PC-9 (cell line): Measurements from ENCODE around the gene LARGE1. TPM values are rescaled to one million over a fixed set of nuclear protein-coding genes. Genes with fewer than 3 reads are reported as not detected.

Experiments
- BruUV-seq: library from RNA; stranded (reverse); fragments of 400-500 nt; replicated peaks from 2 replicates; lab custom pipeline; 2021; lab: Mats Ljungman, UMichigan
- CTCF ChIA-PET: fragments of 300-600 bp; sonication (Branson Sonifier 250); formaldehyde crosslinking; loops from one replicate; lab custom pipeline; 2022; ENCODE audit warnings: antibody characterized with exemption; lab: Charles Lee
- POLR2A ChIA-PET: fragments of 300-600 bp; sonication (Branson Sonifier 250); formaldehyde crosslinking; loops from one replicate; lab custom pipeline; 2022; ENCODE audit warnings: antibody characterized with exemption; ENCODE audit not compliant: unreplicated experiment; lab: Charles Lee
- DNase-seq, 2 experiments: peaks; one replicate each; pipeline versions ENCODE4 v3.0.0 to v3.0.0-alpha.2; 2015 to 2022; ENCODE audit warnings: mixed read lengths in 1 of 2
- H2AFZ ChIP-seq: fragments of 200-600 bp; sonication (generic); 2 replicates; pipeline ENCODE4 v1.8.1; 2017; ENCODE audit warnings: antibody characterized with exemption
- H3F3A ChIP-seq: fragments of 200-600 bp; sonication (generic); 2 replicates; pipeline ENCODE4 v1.8.1; 2017; ENCODE audit warnings: antibody characterized with exemption, mild to moderate bottlenecking, low read depth; ENCODE audit not compliant: insufficient read depth
- H3K27ac ChIP-seq: fragments of 200-600 bp; sonication (generic); 2 replicates; pipeline ENCODE4 v1.6.1; 2016; ENCODE audit warnings: mixed run types
- H3K27me3 ChIP-seq: fragments of 200-600 bp; sonication (generic); 2 replicates; pipeline ENCODE4 v1.6.1; 2016; ENCODE audit warnings: low read depth, mixed run types; ENCODE audit not compliant: insufficient read depth
- H3K36me3 ChIP-seq: fragments of 200-600 bp; sonication (generic); 2 replicates; pipeline ENCODE4 v1.6.1; 2016; ENCODE audit warnings: low read depth, mixed run types
- H3K4me1 ChIP-seq: fragments of 200-600 bp; sonication (generic); replicated peaks from 2 replicates; pipeline ENCODE4 v1.6.1; 2016; ENCODE audit warnings: mixed run types; ENCODE audit not compliant: insufficient read depth
- H3K4me2 ChIP-seq: fragments of 200-600 bp; sonication (generic); 2 replicates; pipeline ENCODE4 v1.6.1; 2017; ENCODE audit warnings: mixed run types
- H3K4me3 ChIP-seq: fragments of 200-600 bp; sonication (generic); 2 replicates; pipeline ENCODE4 v1.6.1; 2016; ENCODE audit warnings: mixed run types
- H3K79me2 ChIP-seq: fragments of 200-600 bp; sonication (generic); 2 replicates; pipeline ENCODE4 v1.6.1; 2017; ENCODE audit warnings: low read depth, mixed run types
- H3K9me2 ChIP-seq: fragments of 200-600 bp; sonication (generic); 2 replicates; pipeline ENCODE4 v1.8.1; 2017; ENCODE audit warnings: mild to moderate bottlenecking; ENCODE audit not compliant: insufficient read depth
- H3K9me3 ChIP-seq: fragments of 200-600 bp; sonication (generic); 2 replicates; pipeline ENCODE4 v1.8.1; 2016; ENCODE audit warnings: low read depth; ENCODE audit not compliant: insufficient read depth
- H4K20me1 ChIP-seq: fragments of 200-600 bp; sonication (generic); 2 replicates; pipeline ENCODE4 v1.8.1; 2017; ENCODE audit not compliant: insufficient read depth
- EZH2 ChIP-seq: fragments of 200-600 bp; sonication (generic); IDR thresholded peaks from 2 replicates; pipeline ENCODE4 v1.8.0; 2017; ENCODE audit warnings: antibody characterized with exemption, low read depth
- intact Hi-C: fragments of 100-400 bp; cut with micrococcal nuclease; formaldehyde crosslinking; loops from one replicate; pipeline ENCODE4 v1.10.0; 2022; ENCODE audit not compliant: unreplicated experiment
- total RNA-seq: library from RNA; stranded (reverse); gene quantifications from 2 replicates; pipeline ENCODE4 v1.2.3, GENCODE V29; 2021
- TF ChIP-seq, protein P1 (sequence below): fragments of 200-600 bp; sonication (generic); conservative IDR thresholded peaks from 2 replicates; pipeline ENCODE4 v1.6.1; 2017; ENCODE audit warnings: mixed run types, antibody characterized with exemption, mild to moderate bottlenecking, moderate library complexity

LARGE1 gene
- total RNA-seq, 1 experiment from 2014 or later: 12.5 TPM

DNA sequence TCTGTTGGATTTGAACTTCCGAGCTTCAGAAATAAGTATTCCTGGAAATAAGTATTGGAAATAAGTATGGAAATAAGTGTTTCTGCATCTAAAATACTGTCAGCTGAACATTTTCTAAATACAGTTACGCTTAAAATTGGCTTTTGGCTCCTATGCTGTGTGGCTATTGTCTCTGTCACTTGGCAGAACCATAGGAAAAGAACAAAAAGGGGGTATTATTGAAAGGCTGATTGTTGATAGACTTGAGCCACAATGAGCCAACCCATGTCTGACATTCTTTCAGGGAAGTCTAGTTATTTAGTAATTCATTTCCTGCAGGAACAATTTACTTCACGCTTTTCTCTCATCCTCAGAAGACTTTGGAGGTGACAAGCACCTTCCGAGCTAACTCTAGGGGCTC is 32.5 kb upstream of the LARGE1 start:
- Histone ChIP-seq H4K20me1 (no peaks in the 10 kb centered on the region), H2AFZ (no peak overlapping the region), H3K27me3 (peaks cover 32% of the 10 kb centered on the region; the same call in 1 of the 2 replicates), H3K4me2 (no peak overlapping the region), H3K9me3 (no peaks in the 10 kb centered on the region), H3K4me3 (no peak overlapping the region), H3K79me2 (no peaks in the 10 kb centered on the region), H3K36me3 (no peaks in the 10 kb centered on the region), H3K27ac (no peak overlapping the region), H3K9me2 (no peaks in the 10 kb centered on the region), H3F3A (no peaks in the 10 kb centered on the region), H3K4me1 (no peaks in the 10 kb centered on the region)
- no peak for DNase-seq
- TF ChIP-seq EZH2: no peak
- TF ChIP-seq, protein P1, sequence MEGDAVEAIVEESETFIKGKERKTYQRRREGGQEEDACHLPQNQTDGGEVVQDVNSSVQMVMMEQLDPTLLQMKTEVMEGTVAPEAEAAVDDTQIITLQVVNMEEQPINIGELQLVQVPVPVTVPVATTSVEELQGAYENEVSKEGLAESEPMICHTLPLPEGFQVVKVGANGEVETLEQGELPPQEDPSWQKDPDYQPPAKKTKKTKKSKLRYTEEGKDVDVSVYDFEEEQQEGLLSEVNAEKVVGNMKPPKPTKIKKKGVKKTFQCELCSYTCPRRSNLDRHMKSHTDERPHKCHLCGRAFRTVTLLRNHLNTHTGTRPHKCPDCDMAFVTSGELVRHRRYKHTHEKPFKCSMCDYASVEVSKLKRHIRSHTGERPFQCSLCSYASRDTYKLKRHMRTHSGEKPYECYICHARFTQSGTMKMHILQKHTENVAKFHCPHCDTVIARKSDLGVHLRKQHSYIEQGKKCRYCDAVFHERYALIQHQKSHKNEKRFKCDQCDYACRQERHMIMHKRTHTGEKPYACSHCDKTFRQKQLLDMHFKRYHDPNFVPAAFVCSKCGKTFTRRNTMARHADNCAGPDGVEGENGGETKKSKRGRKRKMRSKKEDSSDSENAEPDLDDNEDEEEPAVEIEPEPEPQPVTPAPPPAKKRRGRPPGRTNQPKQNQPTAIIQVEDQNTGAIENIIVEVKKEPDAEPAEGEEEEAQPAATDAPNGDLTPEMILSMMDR: no peak
- intact Hi-C loops: no loop called here
- ChIA-PET CTCF (no interaction called here), POLR2A (interaction anchor here (0.6 kb wide), 1 partner anchor 17 kb away, joined by 3 read pairs; no protein-coding TSS in a partner anchor)
- no TSS peak for BruUV-seq

DNA sequence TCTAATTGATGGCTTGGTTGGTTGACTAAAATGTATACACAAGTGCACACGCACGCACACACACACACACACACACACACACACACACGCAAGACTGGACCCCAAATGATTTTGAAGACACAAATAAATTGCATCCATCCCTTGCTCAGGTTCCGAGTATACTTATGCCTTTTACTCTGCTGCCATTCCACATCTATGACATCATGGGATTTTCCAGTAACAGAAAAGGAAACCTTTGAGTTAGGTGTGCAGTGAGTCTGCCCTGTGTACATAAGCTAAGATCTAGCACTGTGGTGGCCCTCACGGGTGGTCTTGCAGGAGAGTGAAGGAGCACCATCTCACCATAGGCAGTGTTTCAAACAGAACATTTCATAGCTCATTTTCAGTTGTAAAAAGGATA is 20.5 kb upstream of the LARGE1 start:
- CTCF ChIA-PET: no interaction called here
- no TSS peak for BruUV-seq
- no peak overlapping the region for H3K4me2 ChIP-seq

DNA sequence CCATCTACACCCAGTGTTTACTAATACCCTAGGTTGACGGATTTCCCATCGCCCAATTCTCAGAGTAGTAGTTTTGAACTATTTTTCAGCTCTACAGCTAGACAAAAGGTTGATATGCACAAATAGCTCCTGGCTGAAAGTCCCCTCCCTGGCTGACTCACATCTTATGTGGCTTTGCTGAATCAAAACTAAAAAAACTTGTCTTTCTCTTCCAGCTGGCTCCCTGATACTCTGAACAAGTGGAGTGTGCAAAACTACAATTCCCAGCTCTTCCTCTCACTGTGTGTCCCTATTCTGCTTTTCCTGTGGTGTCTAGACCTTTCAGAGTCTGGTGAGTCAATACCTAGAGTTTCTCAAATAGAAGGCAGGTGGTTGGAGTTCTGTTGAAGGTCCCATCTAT is 12.7 kb upstream of the LARGE1 start:
- BruUV-seq: no TSS peak
- POLR2A ChIA-PET: no interaction called here
- CTCF ChIA-PET: no interaction called here

More for the DNA sequence above, 20.5 kb upstream of the LARGE1 start:
- H3K27ac ChIP-seq: no peak overlapping the region
- H3K9me3 ChIP-seq: 0 out of 2 replicates have a peak, but pooled peaks cover 4% of the 10 kb centered on the region
- intact Hi-C loops: no loop called here
- H3K9me2 ChIP-seq: no peaks in the 10 kb centered on the region
- DNase-seq: no peak
- no peak overlapping the region for H3K4me3 ChIP-seq
- H3F3A ChIP-seq: no peaks in the 10 kb centered on the region
- TF ChIP-seq EZH2: no peak
- H3K36me3 ChIP-seq: no peaks in the 10 kb centered on the region
- no peaks in the 10 kb centered on the region for H3K4me1 ChIP-seq
- no peak overlapping the region for H2AFZ ChIP-seq
- no peaks in the 10 kb centered on the region for H3K79me2 ChIP-seq
- POLR2A ChIA-PET: no interaction called here
- H3K27me3 ChIP-seq: peaks cover 30% of the 10 kb centered on the region
- H4K20me1 ChIP-seq: no peaks in the 10 kb centered on the region

More for the DNA sequence above, 12.7 kb upstream of the LARGE1 start:
- Histone ChIP-seq H3K9me2 (no peaks in the 10 kb centered on the region), H3K4me1 (no peaks in the 10 kb centered on the region), H3K9me3 (no peaks in the 10 kb centered on the region), H2AFZ (no peak overlapping the region), H3K36me3 (no peaks in the 10 kb centered on the region), H3F3A (no peaks in the 10 kb centered on the region), H3K27ac (no peak overlapping the region), H3K79me2 (no peaks in the 10 kb centered on the region), H3K27me3 (peaks cover 42% of the 10 kb centered on the region), H4K20me1 (no peaks in the 10 kb centered on the region), H3K4me2 (no peak overlapping the region), H3K4me3 (no peak overlapping the region)
- peak in 1 of 2 experiments; percentile 50 for DNase-seq
- intact Hi-C loops: no loop called here
- no peak for TF ChIP-seq EZH2
- TF ChIP-seq, protein P1: no peak
